SK-N-MC (cell line): ENCODE data around the gene GJC1.

Source experiments
- EZH2 ChIP-seq: fragments of 200-600 bp; sonication (generic); IDR thresholded peaks from one replicate; pipeline ENCODE4 v1.6.1; 2017; ENCODE audit warnings: antibody characterized with exemption
- FOXP2 ChIP-seq: optimal IDR thresholded peaks from 2 replicates; pipeline ENCODE3; 2011; ENCODE audit warnings: mild to moderate bottlenecking, moderate library complexity; ENCODE audit not compliant: insufficient read depth; ENCODE audit errors: extremely low read length, control extremely low read depth
- POLR2AphosphoS5 ChIP-seq: IDR thresholded peaks from 2 replicates; pipeline ENCODE4 v1.6.1; 2012; ENCODE audit warnings: mild to moderate bottlenecking, low read depth, low read length, borderline replicate concordance

DNA sequence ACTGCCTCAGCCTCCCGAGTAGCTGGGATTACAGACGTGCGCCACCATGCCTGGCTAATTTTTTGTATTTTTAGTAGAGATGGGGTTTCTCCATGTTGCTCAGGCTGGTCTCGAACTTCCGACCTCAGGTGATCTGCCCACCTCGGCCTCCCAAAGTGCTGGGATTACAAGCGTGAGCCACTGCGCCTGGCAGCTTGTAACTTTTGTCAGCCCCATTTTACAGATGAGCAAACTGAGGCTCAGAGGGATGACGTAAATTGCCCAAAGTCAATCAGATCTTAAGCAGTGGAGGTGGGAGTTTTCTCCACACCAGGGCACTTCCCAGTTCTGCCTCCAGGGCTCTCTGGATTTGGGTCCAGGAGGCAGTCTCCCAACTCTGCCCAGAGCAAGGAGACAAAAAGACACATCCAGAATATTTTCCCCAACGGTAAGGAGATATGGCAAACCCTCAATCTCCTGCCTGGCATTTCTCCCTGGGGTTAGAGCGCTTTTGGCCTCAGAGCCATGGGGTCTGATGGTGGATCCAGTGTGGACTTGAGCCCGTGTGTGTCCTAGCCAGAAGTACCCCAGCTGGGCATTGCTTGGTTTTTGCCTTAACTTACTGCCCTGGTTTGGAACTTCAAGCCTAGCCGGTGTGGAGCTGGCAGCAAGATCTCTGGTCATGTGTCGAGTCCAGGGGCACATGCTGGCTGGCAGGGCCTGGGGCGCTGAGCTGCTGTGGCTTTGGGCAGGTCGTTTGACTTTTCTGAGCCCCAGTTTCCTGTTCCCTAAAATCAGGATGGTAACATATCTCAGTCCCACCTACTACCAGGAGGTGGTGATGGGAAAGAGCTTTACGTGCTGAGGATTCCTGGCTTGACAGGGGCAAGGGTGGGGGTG lies 67.9 kb downstream of the GJC1 start:
- TF ChIP-seq POLR2AphosphoS5 (no peak), EZH2 (no peak), FOXP2 (no peak)
